ENCODE data around the gene CCDC197. TPM values are rescaled to one million over a fixed set of nuclear protein-coding genes. Genes with fewer than 3 reads are reported as not detected.

Gene CCDC197
- total RNA-seq, 2 donors from 2014 or later: not detected

DNA sequence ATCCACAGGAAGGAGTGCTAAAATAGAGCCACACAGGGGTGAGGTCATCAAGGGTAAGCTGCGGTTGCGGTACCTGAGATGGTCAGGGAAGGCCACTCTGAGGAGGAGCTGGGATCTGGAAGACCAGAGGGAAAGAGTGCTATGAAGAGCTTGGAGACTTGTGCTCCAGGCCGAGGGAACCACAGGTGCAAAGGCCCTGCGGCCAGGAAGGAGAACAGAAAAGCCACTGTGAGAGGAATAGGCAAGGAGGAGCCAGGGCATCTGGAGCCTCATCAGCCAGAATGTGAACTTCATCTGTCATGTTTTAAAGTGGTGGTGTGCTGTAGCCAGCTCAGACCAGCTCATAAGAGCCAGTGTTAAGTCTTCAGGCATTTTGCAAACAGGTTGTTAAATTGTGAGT lies 5.5 kb upstream of the CCDC197 start:
- 97% methylated on average over 4 of the region's 4 CpGs for WGBS
- intact Hi-C loops (cut with DNase I): loop anchor here (10.0 kb wide), 1 partner anchor 337 kb away; no protein-coding TSS in a partner anchor

DNA sequence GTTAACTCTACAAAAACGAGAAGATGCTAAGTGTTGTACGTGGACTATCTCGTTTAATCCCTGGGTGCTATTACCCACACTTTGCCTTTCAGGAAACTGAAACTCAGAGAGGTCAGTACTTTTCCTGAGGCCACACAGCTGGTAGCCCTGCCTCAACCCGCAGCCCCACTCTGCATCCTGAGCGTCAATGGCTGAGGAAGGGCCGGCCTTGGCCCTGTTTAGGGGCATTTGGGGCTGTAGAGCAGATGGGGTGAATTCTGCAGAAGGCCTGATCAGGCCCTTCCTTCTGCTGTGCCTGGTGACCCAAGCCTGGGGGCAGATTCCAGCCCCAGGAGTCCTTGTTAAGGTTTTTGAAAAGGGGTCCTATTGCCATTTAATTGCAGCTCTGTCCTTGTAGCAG lies 3.7 kb upstream of the CCDC197 start:
- H3K4me1 ChIP-seq (replicated peaks): no peaks in the 10 kb centered on the region
- 86% methylated on average over 6 of the region's 6 CpGs for WGBS
- H3K27ac ChIP-seq: no peak overlapping the region
- no peaks in the 10 kb centered on the region for H3K36me3 ChIP-seq
- intact Hi-C loops (cut with DNase I): loop anchor here (10.0 kb wide), 1 partner anchor 339 kb away; no protein-coding TSS in a partner anchor
- H3K27me3 ChIP-seq (replicated peaks; ENCODE audit: insufficient read depth): no peaks in the 10 kb centered on the region
- H3K4me3 ChIP-seq: no peak overlapping the region
- DNase-seq (ENCODE audit: low spot score): no peak
- no peaks in the 10 kb centered on the region for H3K9me3 ChIP-seq
- TF ChIP-seq, protein P1, sequence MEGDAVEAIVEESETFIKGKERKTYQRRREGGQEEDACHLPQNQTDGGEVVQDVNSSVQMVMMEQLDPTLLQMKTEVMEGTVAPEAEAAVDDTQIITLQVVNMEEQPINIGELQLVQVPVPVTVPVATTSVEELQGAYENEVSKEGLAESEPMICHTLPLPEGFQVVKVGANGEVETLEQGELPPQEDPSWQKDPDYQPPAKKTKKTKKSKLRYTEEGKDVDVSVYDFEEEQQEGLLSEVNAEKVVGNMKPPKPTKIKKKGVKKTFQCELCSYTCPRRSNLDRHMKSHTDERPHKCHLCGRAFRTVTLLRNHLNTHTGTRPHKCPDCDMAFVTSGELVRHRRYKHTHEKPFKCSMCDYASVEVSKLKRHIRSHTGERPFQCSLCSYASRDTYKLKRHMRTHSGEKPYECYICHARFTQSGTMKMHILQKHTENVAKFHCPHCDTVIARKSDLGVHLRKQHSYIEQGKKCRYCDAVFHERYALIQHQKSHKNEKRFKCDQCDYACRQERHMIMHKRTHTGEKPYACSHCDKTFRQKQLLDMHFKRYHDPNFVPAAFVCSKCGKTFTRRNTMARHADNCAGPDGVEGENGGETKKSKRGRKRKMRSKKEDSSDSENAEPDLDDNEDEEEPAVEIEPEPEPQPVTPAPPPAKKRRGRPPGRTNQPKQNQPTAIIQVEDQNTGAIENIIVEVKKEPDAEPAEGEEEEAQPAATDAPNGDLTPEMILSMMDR (IDR thresholded peaks at IDR 0.05): no peak
- TF ChIP-seq POLR2A (IDR thresholded peaks at IDR 0.05): no peak
- TF ChIP-seq POLR2AphosphoS5 (IDR thresholded peaks at IDR 0.05): no peak

More for the DNA sequence above, 5.5 kb upstream of the CCDC197 start:
- no peak for DNase-seq (ENCODE audit: low spot score)
- H3K9me3 ChIP-seq: no peaks in the 10 kb centered on the region
- H3K27me3 ChIP-seq (replicated peaks; ENCODE audit: insufficient read depth): no peaks in the 10 kb centered on the region
- H3K4me1 ChIP-seq (replicated peaks): no peaks in the 10 kb centered on the region
- TF ChIP-seq, protein P1 (IDR thresholded peaks at IDR 0.05): no peak
- TF ChIP-seq POLR2A (IDR thresholded peaks at IDR 0.05) (no peak), POLR2AphosphoS5 (IDR thresholded peaks at IDR 0.05) (no peak)
- no peak overlapping the region for H3K27ac ChIP-seq
- H3K4me3 ChIP-seq: no peak overlapping the region
- H3K36me3 ChIP-seq: no peaks in the 10 kb centered on the region

DNA sequence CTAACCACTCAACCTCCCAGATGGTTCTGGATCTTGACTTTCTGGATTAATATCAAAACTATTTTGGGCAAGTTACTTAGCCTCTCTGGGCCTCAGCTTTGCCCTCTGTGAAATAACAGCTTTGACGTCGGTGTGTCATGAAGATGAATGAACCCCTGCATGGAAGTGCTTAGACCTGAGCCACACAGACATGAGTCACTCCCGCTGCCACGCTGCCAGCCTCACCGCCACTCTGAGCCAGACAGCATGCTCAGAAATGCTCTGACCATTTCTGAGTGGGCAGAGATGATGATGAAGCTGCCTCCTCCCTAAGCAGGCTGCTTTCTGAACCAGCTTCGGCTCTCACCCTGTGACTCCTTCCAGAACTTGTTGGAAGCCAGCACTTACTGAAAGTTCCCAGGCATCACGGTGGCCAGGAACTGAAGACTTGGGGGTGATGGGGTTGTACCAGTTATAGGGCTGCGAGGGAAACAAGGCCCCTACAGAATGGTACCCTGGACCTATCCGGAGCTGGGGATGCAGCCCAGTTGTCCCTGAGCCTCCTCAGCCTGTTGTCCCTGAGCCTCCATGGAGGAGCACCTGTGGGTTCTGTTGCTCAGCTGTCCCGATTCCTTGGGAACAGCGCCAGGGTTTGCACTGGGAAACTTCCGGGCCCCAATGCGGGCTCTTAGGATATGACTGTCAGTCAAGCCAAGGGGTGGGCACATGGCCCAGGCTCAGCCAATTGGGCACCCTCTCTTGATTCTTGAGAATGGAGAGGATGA lies 2.0 kb upstream of the CCDC197 start:
- Histone ChIP-seq H3K36me3 (no peaks in the 10 kb centered on the region), H3K9me3 (no peaks in the 10 kb centered on the region), H3K27ac (no peak overlapping the region), H3K4me1 (replicated peaks) (no peaks in the 10 kb centered on the region), H3K27me3 (replicated peaks; ENCODE audit: insufficient read depth) (no peaks in the 10 kb centered on the region), H3K4me3 (no peak overlapping the region)
- no peak for DNase-seq (ENCODE audit: low spot score)
- TF ChIP-seq, protein P1 (IDR thresholded peaks at IDR 0.05): no peak
- TF ChIP-seq POLR2AphosphoS5 (IDR thresholded peaks at IDR 0.05): no peak
- TF ChIP-seq POLR2A (IDR thresholded peaks at IDR 0.05): no peak
- intact Hi-C loops (cut with DNase I): loop anchor here (10.0 kb wide), 1 partner anchor 340 kb away; no protein-coding TSS in a partner anchor
- WGBS: 51% methylated on average over 13 of the region's 13 CpGs

DNA sequence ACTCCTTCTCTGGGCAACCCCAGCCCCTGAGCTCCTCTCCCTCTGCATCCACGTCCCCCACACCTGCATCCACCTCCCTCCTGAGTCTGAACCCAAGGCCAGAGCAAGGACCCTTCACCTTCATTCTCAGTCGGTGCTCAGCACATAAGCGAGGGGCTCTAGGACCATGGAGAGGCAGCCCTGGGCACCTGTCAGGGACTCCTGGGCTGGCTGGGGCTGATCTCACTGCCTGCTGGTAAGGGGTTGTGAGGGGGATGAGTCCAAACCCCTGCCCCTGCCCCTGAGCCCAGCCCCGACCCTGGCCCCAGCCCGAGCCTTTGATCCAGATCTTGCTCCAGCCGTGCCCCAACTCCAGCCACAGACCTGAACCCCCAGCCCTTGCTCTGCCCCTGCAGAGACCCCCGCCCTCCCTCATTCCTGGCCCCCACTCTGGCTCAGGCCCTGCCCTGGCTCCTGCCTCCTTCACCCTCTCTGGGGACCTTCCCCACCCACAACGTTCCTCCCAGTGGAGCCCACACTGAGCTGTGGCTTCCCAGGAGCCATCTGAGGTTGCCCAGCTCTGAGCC lies 888 bp upstream of the CCDC197 start:
- no peak for DNase-seq (ENCODE audit: low spot score)
- H3K36me3 ChIP-seq: no peaks in the 10 kb centered on the region

More for the DNA sequence above, 888 bp upstream of the CCDC197 start:
- Histone ChIP-seq H3K4me3 (no peak overlapping the region), H3K4me1 (replicated peaks) (no peaks in the 10 kb centered on the region), H3K27ac (no peak overlapping the region), H3K27me3 (replicated peaks; ENCODE audit: insufficient read depth) (no peaks in the 10 kb centered on the region), H3K9me3 (no peaks in the 10 kb centered on the region)
- TF ChIP-seq POLR2A (IDR thresholded peaks at IDR 0.05): no peak
- no peak for TF ChIP-seq POLR2AphosphoS5 (IDR thresholded peaks at IDR 0.05)
- TF ChIP-seq, protein P1 (IDR thresholded peaks at IDR 0.05): no peak
- WGBS: 61% methylated on average over 8 of the region's 8 CpGs
- intact Hi-C loops (cut with DNase I): loop anchor here (10.0 kb wide), 1 partner anchor 341 kb away; no protein-coding TSS in a partner anchor

Data from prostate gland (tissue), 2 donors.